SK-N-MC (cell line): ENCODE data around the gene CTBS.
"Not testable (repeated sequence)": the region's sequence is repeated elsewhere in the genome, so short reads cannot be mapped to it uniquely, and the experiment has no call there.

ENCODE experiments used
- DNase-seq: peaks from one replicate; pipeline ENCODE4 v3.0.0-alpha.2; 2011; ENCODE audit warnings: low read depth, low spot score
- H3K27ac ChIP-seq: fragments of 200-600 bp; sonication (generic); 2 replicates; pipeline ENCODE4 v1.5.1; 2016; ENCODE audit warnings: mixed run types
- H3K36me3 ChIP-seq: fragments of 200-600 bp; sonication (generic); 2 replicates; pipeline ENCODE4 v1.6.1; 2017; ENCODE audit warnings: antibody characterized with exemption, low read length, mixed read lengths; ENCODE audit not compliant: insufficient read depth
- H3K4me3 ChIP-seq: fragments of 200-600 bp; sonication (generic); 2 replicates; pipeline ENCODE4 v1.5.1; 2016
- H3K9ac ChIP-seq: fragments of 200-600 bp; sonication (generic); 2 replicates; pipeline ENCODE4 v1.8.0; 2017; ENCODE audit warnings: mixed run types, mixed read lengths; ENCODE audit not compliant: insufficient read length
- H3K9me3 ChIP-seq: fragments of 200-600 bp; sonication (generic); 2 replicates; pipeline ENCODE4 v1.6.1; 2017; ENCODE audit warnings: low read depth, mild to moderate bottlenecking, antibody characterized with exemption, low read length, moderate library complexity, mixed read lengths
- EZH2 ChIP-seq: fragments of 200-600 bp; sonication (generic); IDR thresholded peaks from one replicate; pipeline ENCODE4 v1.6.1; 2017; ENCODE audit warnings: antibody characterized with exemption
- FOXP2 ChIP-seq: optimal IDR thresholded peaks from 2 replicates; pipeline ENCODE3; 2011; ENCODE audit warnings: mild to moderate bottlenecking, moderate library complexity; ENCODE audit not compliant: insufficient read depth; ENCODE audit errors: extremely low read length, control extremely low read depth
- POLR2AphosphoS5 ChIP-seq: IDR thresholded peaks from 2 replicates; pipeline ENCODE4 v1.6.1; 2012; ENCODE audit warnings: mild to moderate bottlenecking, low read depth, low read length, borderline replicate concordance

Gene CTBS

GRCh38 chr1:84539972-84540371 is 34.3 kb downstream of the CTBS start:
- no peak for TF ChIP-seq EZH2
- no peak for TF ChIP-seq FOXP2
- TF ChIP-seq POLR2AphosphoS5: no peak
- DNase-seq: no peak
- Histone ChIP-seq H3K4me3 (peak overlapping the region; percentile 54; the same call in 1 of the 2 replicates), H3K36me3 (no peaks in the 10 kb centered on the region), H3K9ac (no peak overlapping the region), H3K9me3 (no peaks in the 10 kb centered on the region), H3K27ac (peak overlapping the region; percentile 86)

- H3K27ac ChIP-seq: no peak overlapping the region; the same call in 1 of the 2 replicates
- TF ChIP-seq FOXP2 (no peak), POLR2AphosphoS5 (no peak), EZH2 (no peak)
- no peaks in the 10 kb centered on the region for H3K9me3 ChIP-seq
- H3K9ac ChIP-seq: no peak overlapping the region
- H3K4me3 ChIP-seq: no peak overlapping the region
- H3K36me3 ChIP-seq: no peaks in the 10 kb centered on the region
- DNase-seq: no peak
Observed at GRCh38 chr1:84538599-84538998, 35.6 kb downstream of the CTBS start.

- no peak for DNase-seq
- H3K9ac ChIP-seq: no peak overlapping the region
- H3K9me3 ChIP-seq: no peaks in the 10 kb centered on the region; the same call in 1 of the 2 replicates
- no peak overlapping the region for H3K4me3 ChIP-seq
- no peaks in the 10 kb centered on the region for H3K36me3 ChIP-seq
- no peak overlapping the region for H3K27ac ChIP-seq
- no peak for TF ChIP-seq EZH2
- no peak for TF ChIP-seq POLR2AphosphoS5
- no peak for TF ChIP-seq FOXP2
Observed at GRCh38 chr1:84525779-84526178, 48.5 kb downstream of the CTBS start.

DNA sequence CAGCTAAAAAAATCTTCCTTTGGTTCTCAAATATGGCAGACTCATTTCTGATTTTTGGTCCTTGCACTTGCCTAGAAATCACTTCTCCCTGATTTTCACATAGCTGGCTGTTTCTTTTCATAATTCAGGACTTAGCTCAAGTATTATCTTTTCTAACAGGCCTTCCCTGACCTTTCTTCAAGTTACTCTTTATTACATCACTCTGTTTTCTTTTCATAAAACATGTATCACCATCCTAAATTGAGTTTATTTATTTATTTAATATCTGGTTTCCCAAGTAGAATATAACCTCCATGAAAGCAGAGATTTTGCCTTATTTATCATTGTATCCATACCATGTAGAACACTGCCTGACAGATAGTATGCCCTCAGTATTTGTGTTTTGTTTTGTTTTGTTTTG is 49.6 kb downstream of the CTBS start:
- Histone ChIP-seq H3K4me3 (no peak overlapping the region), H3K9ac (no peak overlapping the region), H3K36me3 (no peaks in the 10 kb centered on the region), H3K27ac (no peak overlapping the region), H3K9me3 (no peaks in the 10 kb centered on the region; the same call in 1 of the 2 replicates)
- DNase-seq: no peak
- TF ChIP-seq POLR2AphosphoS5 (no peak), EZH2 (no peak), FOXP2 (no peak)

DNA sequence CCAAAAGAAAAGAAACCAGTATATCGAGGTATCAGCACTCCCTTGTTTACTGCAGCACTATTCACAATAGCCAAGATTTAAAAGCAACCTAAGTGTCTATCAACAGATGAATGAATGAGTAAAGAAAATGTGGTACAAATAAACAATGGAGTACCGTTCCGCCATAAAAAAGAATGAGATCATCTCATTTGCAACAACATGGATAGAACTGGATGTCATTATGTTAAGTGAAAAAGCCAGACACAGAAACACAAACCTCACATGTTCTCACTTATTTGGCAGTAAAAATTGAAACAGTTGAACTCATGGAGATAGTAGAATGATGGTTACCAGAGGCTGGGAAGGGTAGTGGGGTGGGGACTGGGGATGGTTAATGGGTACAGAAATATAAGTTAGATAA is 63.6 kb downstream of the CTBS start:
- TF ChIP-seq FOXP2: no peak
- TF ChIP-seq EZH2: no peak
- no peak for TF ChIP-seq POLR2AphosphoS5
- Histone ChIP-seq H3K36me3 (no peaks in the 10 kb centered on the region), H3K9ac (no peak overlapping the region), H3K4me3 (no peak overlapping the region), H3K9me3 (no peaks in the 10 kb centered on the region), H3K27ac (no peak overlapping the region)
- no peak for DNase-seq

GRCh38 chr1:84510165-84510564 is 64.1 kb downstream of the CTBS start:
- H3K9ac ChIP-seq: no peak overlapping the region
- H3K9me3 ChIP-seq: no peaks in the 10 kb centered on the region
- DNase-seq: no peak
- H3K4me3 ChIP-seq: no peak overlapping the region
- H3K27ac ChIP-seq: no peak overlapping the region
- H3K36me3 ChIP-seq: no peaks in the 10 kb centered on the region
- TF ChIP-seq FOXP2 (no peak), EZH2 (no peak), POLR2AphosphoS5 (no peak)

DNA sequence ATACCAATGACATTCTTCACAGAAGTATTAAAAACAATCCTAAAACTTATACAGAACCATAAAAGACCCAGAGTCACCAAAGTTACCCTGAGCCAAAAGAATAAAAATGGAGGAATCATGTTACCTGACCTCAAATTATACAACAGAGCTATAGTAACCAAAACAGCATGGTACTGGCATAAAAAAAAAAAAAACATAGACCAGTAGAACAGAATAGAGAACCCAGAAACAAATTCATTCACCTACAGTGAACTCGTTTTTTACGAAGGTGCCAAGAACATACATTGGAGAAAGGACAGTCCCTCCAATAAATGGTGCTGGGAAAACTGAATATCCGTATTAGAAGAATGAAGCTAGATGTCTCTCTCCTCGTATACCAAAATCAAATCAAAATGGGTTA is 65.2 kb downstream of the CTBS start:
- no peak for TF ChIP-seq POLR2AphosphoS5
- no peak for TF ChIP-seq EZH2
- H3K4me3 ChIP-seq: no peak overlapping the region
- H3K27ac ChIP-seq: no peak overlapping the region
- H3K9me3 ChIP-seq: no peaks in the 10 kb centered on the region
- DNase-seq: no peak
- no peak overlapping the region for H3K9ac ChIP-seq
- no peaks in the 10 kb centered on the region for H3K36me3 ChIP-seq

GRCh38 chr1:84508510-84508909 is 65.7 kb downstream of the CTBS start:
- Histone ChIP-seq H3K27ac (no peak overlapping the region), H3K4me3 (no peak overlapping the region), H3K36me3 (no peaks in the 10 kb centered on the region), H3K9me3 (no peaks in the 10 kb centered on the region), H3K9ac (no peak overlapping the region)
- no peak for TF ChIP-seq FOXP2
- no peak for TF ChIP-seq EZH2
- TF ChIP-seq POLR2AphosphoS5: no peak
- no peak for DNase-seq

GRCh38 chr1:84507887-84508286 is 66.4 kb downstream of the CTBS start:
- not testable (repeated sequence) for H3K9ac ChIP-seq, H3K9me3 ChIP-seq, H3K27ac ChIP-seq, H3K4me3 ChIP-seq, DNase-seq, H3K36me3 ChIP-seq
